Right cardiac atrium (tissue), 5 donors: ENCODE data around the gene PARL. TPM values are rescaled to one million over a fixed set of nuclear protein-coding genes. Genes with fewer than 3 reads are reported as not detected.

ENCODE experiments used
- ATAC-seq, 2 donors: fragments of 200-7000 bp; cut with Tn5 transposase; one replicate each; pipeline versions ENCODE4 v1.8.0 to v1.9.1; 2020; ENCODE audit warnings: moderate library complexity in 2 of 2, mild to moderate bottlenecking in 1 of 2
- DNase-seq, 3 donors: peaks; one replicate each; pipeline ENCODE4 v3.0.0-alpha.2; 2020
- H3K27ac ChIP-seq: one replicate; pipeline ENCODE4 v1.5.1; 2013; ENCODE audit warnings: mild to moderate bottlenecking, low read length, control low read depth, moderate library complexity
- H3K27me3 ChIP-seq: one replicate; pipeline ENCODE4 v1.6.1; 2013; ENCODE audit not compliant: control insufficient read depth, insufficient read depth
- H3K4me1 ChIP-seq: one replicate; pipeline ENCODE4 v1.6.1; 2013; ENCODE audit warnings: low read length; ENCODE audit not compliant: control insufficient read depth, insufficient read depth
- H3K4me3 ChIP-seq: one replicate; pipeline ENCODE4 v1.5.1; 2013; ENCODE audit warnings: low read length, control low read depth
- H3K9me3 ChIP-seq: one replicate; pipeline ENCODE4 v1.6.1; 2013; ENCODE audit warnings: low read length; ENCODE audit not compliant: control insufficient read depth
- WGBS: extraction: QIAGEN DNeasy Blood & Tissue Kit; methylation state at CpG from one replicate; pipeline ENCODE4 v1.1.7; 2013; 5-methylcytosine and 5-hydroxymethylcytosine counted together
- intact Hi-C, 4 donors: fragments of 100-400 bp; cut with DNase I; formaldehyde crosslinking; loops; one replicate each; pipeline versions ENCODE4 v1.11.0 to v1.14.0; 2022 to 2023
- polyA plus RNA-seq: library from polyadenylated mRNA; stranded (reverse); fragments of 200-250 nt; gene quantifications from one replicate; pipeline ENCODE4 v1.2.3, GENCODE V29; 2013
- total RNA-seq, 4 donors: library from RNA; stranded (reverse); fragmentation: NEBNext Ultra II Directional; extraction: Animal tissue kit (Norgen Biotek cat#: 25700); gene quantifications; one replicate each; pipeline ENCODE4 v1.2.1, GENCODE V29; 2021
- donor health status: healthy with polysubstance abuse.
- donor health status: DM: no; HTN: yes; CAD: no.
- donor health status: DM: no; HTN: no; CAD: no.
- donor health status: DM: no; HTN: yes; CAD: no; lungs with severe emphysema.
- donor health status: DM: yes; HTN: yes; CAD: no.

Gene PARL
- total and polyA plus RNA-seq, 5 donors: 53.6 to 82.2 (median 62.2) TPM

- no peak overlapping the region for H3K27ac ChIP-seq
- intact Hi-C loops: no loop called here
- H3K4me3 ChIP-seq: no peak overlapping the region
- no peak for ATAC-seq
- WGBS: 84% methylated on average over 14 of the region's 14 CpGs
- no peak for DNase-seq
- H3K27me3 ChIP-seq: no peaks in the 10 kb centered on the region
- H3K4me1 ChIP-seq: no peaks in the 10 kb centered on the region
- no peaks in the 10 kb centered on the region for H3K9me3 ChIP-seq
Measured at GRCh38 chr3:183818041-183818620, 66.5 kb downstream of the PARL start.

GRCh38 chr3:183817639-183818038 lies 67.0 kb downstream of the PARL start:
- no peak overlapping the region for H3K27ac ChIP-seq
- intact Hi-C loops: no loop called here
- DNase-seq (no peak), ATAC-seq (no peak)
- no peaks in the 10 kb centered on the region for H3K4me1 ChIP-seq
- H3K9me3 ChIP-seq: no peaks in the 10 kb centered on the region
- H3K4me3 ChIP-seq: no peak overlapping the region
- 93% methylated on average over 9 of the region's 9 CpGs for WGBS
- H3K27me3 ChIP-seq: no peaks in the 10 kb centered on the region

DNA sequence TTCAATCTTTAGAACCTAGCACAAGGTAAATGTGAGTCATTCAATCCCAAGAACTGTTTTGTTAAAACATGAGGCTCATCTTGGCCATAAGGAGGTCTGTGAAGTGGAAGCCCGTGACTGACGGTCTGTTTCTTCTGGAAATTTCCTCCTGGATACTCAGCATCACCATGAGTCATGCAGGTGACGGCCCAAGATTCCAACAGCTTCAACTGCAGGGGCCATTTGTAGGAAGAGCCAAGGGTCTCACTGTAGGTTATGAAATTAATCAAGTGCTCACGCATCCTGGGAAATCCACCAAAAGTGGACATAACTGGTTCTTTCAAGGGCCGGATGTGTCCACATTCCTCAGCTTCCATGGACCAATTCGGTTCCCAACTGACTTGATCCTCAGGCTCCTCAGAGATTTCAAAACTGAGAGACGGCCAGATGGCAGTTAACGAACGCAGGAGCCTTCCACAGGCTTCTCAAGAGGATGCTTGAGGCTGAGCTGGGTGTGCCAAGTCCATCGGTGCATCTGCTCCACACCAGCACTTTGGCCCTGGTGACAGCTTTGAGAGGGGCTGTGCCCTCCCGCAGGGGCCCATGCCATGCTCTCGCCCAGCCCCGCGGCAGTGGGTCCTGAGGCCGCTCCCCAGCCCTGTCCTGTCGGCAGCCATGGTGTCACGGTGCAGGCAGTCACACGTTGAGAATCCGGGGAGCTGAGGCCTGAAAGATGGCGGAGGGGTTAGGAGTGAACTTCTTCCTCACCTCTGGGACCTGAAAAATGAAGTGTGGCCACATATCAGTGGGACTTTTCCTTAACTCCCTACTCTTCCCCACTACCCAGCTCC lies 67.8 kb downstream of the PARL start:
- WGBS: 72% methylated on average over 20 of the region's 20 CpGs

GRCh38 chr3:183815951-183816475 lies 68.7 kb downstream of the PARL start:
- H3K27ac ChIP-seq: no peak overlapping the region
- DNase-seq (no peak), ATAC-seq (no peak)
- no peaks in the 10 kb centered on the region for H3K4me1 ChIP-seq
- intact Hi-C loops: no loop called here
- H3K27me3 ChIP-seq: no peaks in the 10 kb centered on the region
- no peak overlapping the region for H3K4me3 ChIP-seq
- no peaks in the 10 kb centered on the region for H3K9me3 ChIP-seq
- whole genome bisulfite sequencing: 84% methylated on average over 12 of the region's 12 CpGs

More for the DNA sequence above, 67.8 kb downstream of the PARL start:
- DNase-seq (no peak), ATAC-seq (peak in 1 of 2 donors; percentile 27)
- Histone ChIP-seq H3K9me3 (no peaks in the 10 kb centered on the region), H3K4me3 (no peak overlapping the region), H3K27me3 (no peaks in the 10 kb centered on the region), H3K4me1 (no peaks in the 10 kb centered on the region), H3K27ac (no peak overlapping the region)
- intact Hi-C loops: no loop called here

DNA sequence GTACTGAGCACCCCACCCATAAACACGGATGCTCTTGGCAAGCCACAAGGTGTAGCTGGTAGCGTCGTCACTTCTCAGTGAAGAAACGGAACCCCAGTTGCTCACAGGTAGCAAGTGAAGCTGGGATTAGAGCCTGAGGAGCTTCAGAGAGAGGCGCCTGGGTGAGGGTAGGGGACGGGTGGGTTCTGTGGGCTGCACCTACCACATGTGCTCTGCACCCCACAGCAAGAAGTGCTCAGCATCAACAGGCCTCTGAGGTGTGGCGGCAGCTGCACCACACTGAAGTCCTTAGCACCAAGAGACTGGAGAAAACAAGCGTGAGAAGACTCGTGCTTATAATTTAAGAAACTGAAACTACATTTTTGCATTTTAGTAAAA lies 69.1 kb downstream of the PARL start:
- DNase-seq: no peak
- Histone ChIP-seq H3K9me3 (no peaks in the 10 kb centered on the region), H3K4me3 (no peak overlapping the region), H3K4me1 (no peaks in the 10 kb centered on the region), H3K27me3 (no peaks in the 10 kb centered on the region), H3K27ac (no peak overlapping the region)
- ATAC-seq: no peak
- intact Hi-C loops: no loop called here
- WGBS: 73% methylated on average over 9 of the region's 9 CpGs

DNA sequence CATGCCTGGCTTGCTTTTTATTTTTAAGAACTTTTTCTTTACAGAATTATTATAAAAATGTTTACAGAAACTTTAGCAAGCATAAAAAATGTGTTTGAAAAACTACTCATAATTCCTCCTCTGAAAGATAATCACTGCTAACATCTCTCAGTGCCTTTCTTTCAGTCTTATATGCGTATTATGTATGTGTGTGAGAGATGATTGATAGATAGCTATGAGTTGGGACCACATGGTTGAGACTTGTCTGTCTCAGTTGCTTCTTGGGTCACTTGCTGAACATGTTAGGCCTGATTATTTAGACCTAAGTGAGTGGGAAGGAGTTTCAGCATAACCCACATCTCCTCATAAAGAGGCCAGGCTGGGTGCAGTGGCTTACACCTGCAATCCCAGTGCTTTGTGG lies 70.4 kb downstream of the PARL start:
- Histone ChIP-seq H3K27me3 (no peaks in the 10 kb centered on the region), H3K9me3 (no peaks in the 10 kb centered on the region), H3K4me1 (no peaks in the 10 kb centered on the region), H3K27ac (no peak overlapping the region), H3K4me3 (no peak overlapping the region)
- no peak for DNase-seq
- 100% methylated on average over 1 of the region's 1 CpG for WGBS
- ATAC-seq: no peak
- intact Hi-C loops: no loop called here

GRCh38 chr3:183812761-183813445 lies 71.8 kb downstream of the PARL start:
- 66% methylated on average over 8 of the region's 8 CpGs for WGBS
- ATAC-seq: no peak
- Histone ChIP-seq H3K4me3 (no peak overlapping the region), H3K27ac (no peak overlapping the region), H3K4me1 (no peaks in the 10 kb centered on the region), H3K27me3 (no peaks in the 10 kb centered on the region), H3K9me3 (no peaks in the 10 kb centered on the region)
- DNase-seq: no peak
- intact Hi-C loops: no loop called here

DNA sequence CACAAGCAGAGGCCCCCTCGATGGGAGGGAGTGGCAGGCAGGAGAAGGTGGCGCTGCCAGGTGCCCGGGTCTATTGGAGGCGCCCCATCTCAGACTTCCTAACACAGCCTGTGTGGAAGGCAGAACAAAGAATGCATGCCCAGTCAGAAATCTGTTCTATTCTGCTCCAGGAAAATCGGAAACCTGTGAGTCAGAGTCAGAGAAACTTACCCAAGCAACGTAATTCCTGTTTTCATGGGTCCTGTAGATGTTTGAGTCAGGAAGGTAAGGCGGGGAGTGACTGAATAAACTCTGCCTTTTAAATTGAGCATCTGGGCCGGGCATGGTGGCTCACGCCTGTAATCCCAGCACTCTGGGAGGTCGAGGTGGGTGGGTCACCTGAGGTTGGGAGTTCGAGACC lies 73.0 kb downstream of the PARL start:
- no peaks in the 10 kb centered on the region for H3K27me3 ChIP-seq
- H3K9me3 ChIP-seq: no peaks in the 10 kb centered on the region
- 97% methylated on average over 11 of the region's 11 CpGs for WGBS
- ATAC-seq: no peak
- intact Hi-C loops: no loop called here
- H3K27ac ChIP-seq: no peak overlapping the region
- no peak for DNase-seq
- H3K4me3 ChIP-seq: no peak overlapping the region
- no peaks in the 10 kb centered on the region for H3K4me1 ChIP-seq

DNA sequence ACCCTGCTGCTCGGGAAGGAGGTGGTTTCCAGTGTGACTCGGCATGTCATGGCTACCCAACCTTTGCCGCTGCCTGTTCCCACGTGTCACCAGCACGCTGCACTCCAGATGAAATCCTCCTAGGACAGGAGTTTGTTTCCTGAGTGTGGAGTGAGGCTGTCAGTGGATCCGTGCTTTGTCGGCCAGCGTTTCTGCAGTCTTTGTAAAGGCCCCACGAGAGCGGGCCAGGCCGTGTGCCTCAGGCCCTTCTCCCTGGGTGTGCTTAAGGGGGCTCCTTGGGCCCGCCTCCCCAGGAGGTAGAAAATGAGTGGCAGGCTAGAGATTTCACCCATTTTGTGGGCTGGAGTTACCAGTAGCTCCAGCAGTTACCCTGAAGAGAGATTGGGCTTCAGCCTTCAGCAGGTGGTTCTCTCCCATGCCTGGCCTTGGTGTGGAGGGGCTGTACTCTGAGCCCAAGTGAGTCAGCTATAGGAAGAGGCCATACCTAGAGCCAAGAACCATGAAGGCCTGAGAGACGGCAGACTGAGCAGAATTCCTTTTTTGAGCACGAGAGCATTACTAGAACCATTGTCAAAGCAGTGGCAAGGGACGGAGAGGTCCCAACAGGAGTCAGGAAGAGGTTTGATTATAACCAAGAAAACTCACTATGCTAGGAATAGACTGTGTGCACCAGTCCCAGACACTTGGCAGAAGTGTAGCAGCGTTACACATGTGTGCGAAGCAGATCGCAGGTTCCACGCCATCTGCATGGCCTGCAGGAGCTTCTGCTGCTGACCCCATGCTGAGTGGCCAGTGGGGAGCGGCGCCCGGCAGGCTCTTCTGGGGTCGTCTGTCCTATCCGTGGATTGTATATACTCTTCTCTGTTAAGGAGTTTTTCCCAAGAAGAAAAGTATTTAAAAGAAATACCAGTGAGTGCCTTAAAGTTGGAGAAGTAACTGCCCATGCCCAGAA lies 73.8 kb downstream of the PARL start:
- 90% methylated on average over 24 of the region's 24 CpGs for WGBS
- DNase-seq (no peak), ATAC-seq (no peak)
- H3K4me1 ChIP-seq: no peaks in the 10 kb centered on the region
- no peaks in the 10 kb centered on the region for H3K27me3 ChIP-seq
- H3K4me3 ChIP-seq: no peak overlapping the region
- H3K9me3 ChIP-seq: no peaks in the 10 kb centered on the region
- intact Hi-C loops: no loop called here
- no peak overlapping the region for H3K27ac ChIP-seq

GRCh38 chr3:183809270-183809669 lies 75.4 kb downstream of the PARL start:
- intact Hi-C loops: no loop called here
- Histone ChIP-seq H3K9me3 (no peaks in the 10 kb centered on the region), H3K4me3 (no peak overlapping the region), H3K27me3 (no peaks in the 10 kb centered on the region), H3K27ac (no peak overlapping the region), H3K4me1 (no peaks in the 10 kb centered on the region)
- 87% methylated on average over 5 of the region's 5 CpGs for WGBS
- ATAC-seq (no peak), DNase-seq (no peak)
